ENCODE data around the gene KDM2B.
"Not testable (repeated sequence)": the region's sequence is repeated elsewhere in the genome, so short reads cannot be mapped to it uniquely, and the experiment has no call there.

The KDM2B gene

GRCh38 chr12:121583334-121583661 lies 2.5 kb upstream of the KDM2B start:
- not testable (repeated sequence) for DNase-seq

- DNase-seq: no peak
Observed at GRCh38 chr12:121582583-121583333, 1.9 kb upstream of the KDM2B start.

- peak in 1 of 2 experiments; percentile 28 for DNase-seq
Observed at GRCh38 chr12:121581686-121582429, 1.0 kb upstream of the KDM2B start.

GRCh38 chr12:121579981-121580868 lies 598 bp downstream of the KDM2B start:
- peak; percentile 48 to 60 for DNase-seq

GRCh38 chr12:121579190-121579791 lies 1.5 kb downstream of the KDM2B start:
- DNase-seq: no peak

- DNase-seq: no peak
Observed at GRCh38 chr12:121578230-121579189, 2.3 kb downstream of the KDM2B start.

- DNase-seq: no peak
Observed at GRCh38 chr12:121577443-121578180, 3.2 kb downstream of the KDM2B start.

- no peak for DNase-seq
Observed at GRCh38 chr12:121576851-121577391, 3.9 kb downstream of the KDM2B start.

- DNase-seq: no peak
Observed at GRCh38 chr12:121575952-121576625, 4.7 kb downstream of the KDM2B start.

- DNase-seq: no peak
Observed at GRCh38 chr12:121575051-121575450, 5.8 kb downstream of the KDM2B start.

GRCh38 chr12:121574025-121574424 lies 6.8 kb downstream of the KDM2B start:
- DNase-seq: no peak

- no peak for DNase-seq
Observed at GRCh38 chr12:121571920-121572319, 8.9 kb downstream of the KDM2B start.

- DNase-seq: no peak
Observed at GRCh38 chr12:121570467-121571283, 10.1 kb downstream of the KDM2B start.

GRCh38 chr12:121568971-121569751 lies 11.7 kb downstream of the KDM2B start:
- DNase-seq: no peak

GRCh38 chr12:121568518-121568917 lies 12.3 kb downstream of the KDM2B start:
- DNase-seq: no peak

GRCh38 chr12:121565076-121565475 lies 15.7 kb downstream of the KDM2B start:
- no peak for DNase-seq

- no peak for DNase-seq
Observed at GRCh38 chr12:121562488-121562887, 18.3 kb downstream of the KDM2B start.

GRCh38 chr12:121561009-121561395 lies 19.8 kb downstream of the KDM2B start:
- no peak for DNase-seq

Measured in AML-193 (cell line).